Measurements from ENCODE around the gene PCNX1. TPM values are rescaled to one million over a fixed set of nuclear protein-coding genes. Genes with fewer than 3 reads are reported as not detected.

PCNX1 gene
- total RNA-seq, 1 experiment from 2014 or later = 48.0 TPM

DNA sequence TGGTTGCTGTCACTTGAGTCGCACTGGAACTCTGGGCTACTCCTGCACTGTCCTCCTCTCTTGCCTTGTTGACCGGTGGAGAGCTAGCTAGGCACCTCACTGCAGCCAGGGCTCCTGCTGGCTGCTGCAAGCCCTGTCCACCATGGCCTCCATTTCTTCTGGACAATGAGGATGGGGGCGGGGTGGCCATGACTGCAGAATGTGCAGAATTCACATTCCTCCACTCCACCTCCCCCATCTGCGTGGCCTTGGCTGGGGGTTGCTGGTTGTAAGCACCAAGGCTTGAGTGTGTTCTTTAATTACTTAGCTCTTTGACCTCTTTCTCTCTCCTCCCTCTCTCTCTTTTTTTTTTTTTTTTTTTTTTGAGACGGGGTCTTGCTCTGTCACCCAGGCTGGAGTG is 248.5 kb downstream of the PCNX1 start:
- no peak for DNase-seq
- H3K4me1 ChIP-seq (ENCODE audit: insufficient read depth, low read length) = no peaks in the 10 kb centered on the region
- no peak overlapping the region for H2BK15ac ChIP-seq (ENCODE audit: low read depth, low read length)
- H4K91ac ChIP-seq (ENCODE audit: insufficient read length, low read depth, low read length) = no peak overlapping the region
- H3K56ac ChIP-seq (ENCODE audit: insufficient read length, low read depth, low read length) = no peak overlapping the region
- Mint-ChIP-seq H3K27ac (no peak overlapping the region), H3K9me3 (peaks cover 24 to 27% of the 10 kb centered on the region in 2 experiments), H3K4me1 (0 out of 4 replicates have a peak, but pooled peaks cover 0 to 2% of the 10 kb centered on the region in 2 experiments), H3K4me3 (no peak overlapping the region), H3K27me3 (ENCODE audit: low read depth) (no peaks in the 10 kb centered on the region; the same call in 1 of the 2 replicates), H3K36me3 (ENCODE audit: insufficient read depth in 1 of 3, low read depth in 3 of 3) (peaks cover 3 to 20% (median 8%) of the 10 kb centered on the region in 3 experiments; a peak in 5 of 7 replicates)
- no peak overlapping the region for H3K4ac ChIP-seq (ENCODE audit: low read depth, low read length)
- H3K18ac ChIP-seq (ENCODE audit: insufficient read length, low read depth, low read length) = no peak overlapping the region
- H3K23me2 ChIP-seq (ENCODE audit: insufficient read length, low read depth, low read length, poor library complexity, severe bottlenecking) = no peaks in the 10 kb centered on the region
- no peaks in the 10 kb centered on the region for H3K79me2 ChIP-seq (ENCODE audit: insufficient read depth, low read length)
- H3K9me3 ChIP-seq (ENCODE audit: control insufficient read depth, low read depth, low read length) = peaks cover 12% of the 10 kb centered on the region
- H2BK5ac ChIP-seq (ENCODE audit: insufficient read length, low read length) = no peak overlapping the region
- no peak overlapping the region for H3K4me2 ChIP-seq (ENCODE audit: insufficient read depth, insufficient read length, low read length)
- H3K14ac ChIP-seq (ENCODE audit: insufficient read depth, low read length) = no peak overlapping the region
- H2AFZ ChIP-seq (ENCODE audit: low read length) = no peak overlapping the region
- H3K23ac ChIP-seq (ENCODE audit: insufficient read length, low read depth, low read length) = no peak overlapping the region
- WGBS (ENCODE audit: extremely low coverage, insufficient read length, low lambda C conversion rate) = no CpG with 5 or more reads among the region's 5 CpGs
- no peaks in the 10 kb centered on the region for H4K20me1 ChIP-seq (ENCODE audit: control insufficient read depth, insufficient read depth, insufficient read length)
- no peak overlapping the region for H2BK20ac ChIP-seq (ENCODE audit: low read depth, low read length, poor library complexity, severe bottlenecking)
- H3T11ph ChIP-seq (ENCODE audit: low read length) = no peak overlapping the region
- H2BK12ac ChIP-seq (ENCODE audit: insufficient read length, low read depth, low read length) = no peak overlapping the region
- H2BK120ac ChIP-seq (ENCODE audit: low read depth, low read length, poor library complexity, severe bottlenecking) = no peak overlapping the region
- H3K79me1 ChIP-seq (ENCODE audit: insufficient read depth, low read depth, low read length, poor library complexity, severe bottlenecking) = no peaks in the 10 kb centered on the region
- H4K8ac ChIP-seq (replicated peaks; ENCODE audit: insufficient read length, low read depth, low read length) = no peak overlapping the region
- H3K27me3 ChIP-seq (ENCODE audit: insufficient read depth, low read length) = no peaks in the 10 kb centered on the region
- no peak overlapping the region for H2AK5ac ChIP-seq (ENCODE audit: insufficient read length, low read length)
- H3K9ac ChIP-seq (ENCODE audit: extremely low read depth, insufficient read length, low read length) = no peak overlapping the region
- no peak overlapping the region for H4K5ac ChIP-seq (ENCODE audit: insufficient read length, low read depth, low read length)
- TF ChIP-seq, protein P1, sequence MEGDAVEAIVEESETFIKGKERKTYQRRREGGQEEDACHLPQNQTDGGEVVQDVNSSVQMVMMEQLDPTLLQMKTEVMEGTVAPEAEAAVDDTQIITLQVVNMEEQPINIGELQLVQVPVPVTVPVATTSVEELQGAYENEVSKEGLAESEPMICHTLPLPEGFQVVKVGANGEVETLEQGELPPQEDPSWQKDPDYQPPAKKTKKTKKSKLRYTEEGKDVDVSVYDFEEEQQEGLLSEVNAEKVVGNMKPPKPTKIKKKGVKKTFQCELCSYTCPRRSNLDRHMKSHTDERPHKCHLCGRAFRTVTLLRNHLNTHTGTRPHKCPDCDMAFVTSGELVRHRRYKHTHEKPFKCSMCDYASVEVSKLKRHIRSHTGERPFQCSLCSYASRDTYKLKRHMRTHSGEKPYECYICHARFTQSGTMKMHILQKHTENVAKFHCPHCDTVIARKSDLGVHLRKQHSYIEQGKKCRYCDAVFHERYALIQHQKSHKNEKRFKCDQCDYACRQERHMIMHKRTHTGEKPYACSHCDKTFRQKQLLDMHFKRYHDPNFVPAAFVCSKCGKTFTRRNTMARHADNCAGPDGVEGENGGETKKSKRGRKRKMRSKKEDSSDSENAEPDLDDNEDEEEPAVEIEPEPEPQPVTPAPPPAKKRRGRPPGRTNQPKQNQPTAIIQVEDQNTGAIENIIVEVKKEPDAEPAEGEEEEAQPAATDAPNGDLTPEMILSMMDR (conservative IDR thresholded peaks at IDR 0.05) = no peak
- H3K27ac ChIP-seq (ENCODE audit: insufficient read length, low read depth, low read length) = no peak overlapping the region

All from H9 (cell line).